Lung (tissue), 12 donors: ENCODE results near the gene ACTG1. TPM values are rescaled to one million over a fixed set of nuclear protein-coding genes. Genes with fewer than 3 reads are reported as not detected.

ENCODE experiments used
- ATAC-seq: fragments of 200-7000 bp; cut with Tn5 transposase; one replicate; pipeline ENCODE4 v1.9.1; 2020; ENCODE audit warnings: moderate number of reproducible peaks; ENCODE audit not compliant: insufficient read depth, low FRiP score
- DNase-seq, 3 donors: peaks; one replicate each; pipeline ENCODE4 v3.0.0-alpha.2; 2013 to 2017
- H3K27ac ChIP-seq, 2 donors: one replicate each; pipeline ENCODE4 v1.5.1; 2013; ENCODE audit warnings: mild to moderate bottlenecking in 2 of 2, moderate library complexity in 2 of 2, control low read depth in 1 of 2, inconsistent platforms in 1 of 2, low read depth in 1 of 2, low read length in 1 of 2
- H3K27me3 ChIP-seq, 3 donors: one replicate each; pipeline ENCODE4 v1.5.1; 2013; ENCODE audit warnings: low read length in 2 of 3; ENCODE audit not compliant: control insufficient read depth in 3 of 3, insufficient read depth in 3 of 3
- H3K36me3 ChIP-seq, 4 donors: one replicate each; pipeline ENCODE4 v1.5.1; 2013; ENCODE audit warnings: low read length in 4 of 4, mild to moderate bottlenecking in 1 of 4, moderate library complexity in 1 of 4; ENCODE audit not compliant: control insufficient read depth in 4 of 4, insufficient read depth in 4 of 4
- H3K4me1 ChIP-seq, 5 donors: one replicate each; pipeline ENCODE4 v1.5.1; 2013; ENCODE audit warnings: low read length in 5 of 5, mild to moderate bottlenecking in 2 of 5, moderate library complexity in 1 of 5; ENCODE audit not compliant: control insufficient read depth in 5 of 5, insufficient read depth in 5 of 5
- H3K4me3 ChIP-seq: one replicate; pipeline ENCODE4 v1.5.1; 2013; ENCODE audit warnings: mild to moderate bottlenecking, control low read depth, moderate library complexity
- H3K9ac ChIP-seq, 2 donors: one replicate each; pipeline ENCODE4 v1.5.1; 2013; ENCODE audit warnings: low read length in 2 of 2, control low read depth in 1 of 2; ENCODE audit not compliant: insufficient read depth in 1 of 2
- H3K9me3 ChIP-seq, 4 donors: one replicate each; pipeline ENCODE4 v1.5.1; 2013; ENCODE audit warnings: low read length in 3 of 4, mild to moderate bottlenecking in 1 of 4, moderate library complexity in 1 of 4; ENCODE audit not compliant: control insufficient read depth in 4 of 4, insufficient read depth in 3 of 4
- WGBS, 2 donors: extraction: QIAGEN DNeasy Blood & Tissue Kit; methylation state at CpG; one replicate each; pipeline ENCODE4 v1.1.7; 2013; 5-methylcytosine and 5-hydroxymethylcytosine counted together
- polyA plus RNA-seq, 2 donors: library from polyadenylated mRNA; stranded (reverse); fragments of 200-250 nt; gene quantifications; one replicate each; pipeline ENCODE4 v1.2.1, GENCODE V29; 2013
- total RNA-seq, 2 donors: library from RNA; depleted of rRNA in 1 of 2; stranded (reverse); fragments of >200 nt in 1 of 2; gene quantifications; one replicate each; pipeline ENCODE4 v1.2.1, GENCODE V29; 2014 to 2021
- TF ChIP-seq, protein P1 (sequence below): IDR thresholded peaks from 2 replicates; pipeline ENCODE4 v1.5.1; 2012; ENCODE audit warnings: mild to moderate bottlenecking; ENCODE audit errors: control extremely low read depth, extremely low read depth
- donor health status: control.
- donor health status: control.
- donor health status: Bipolar disorder and iron deficiency.
- donor health status: healthy.
- donor health status: DM: yes; HTN: yes; CAD: no.

ACTG1 gene
- total and polyA plus RNA-seq, 4 donors = 1,461 to 4,301 (median 3,063) TPM

DNA sequence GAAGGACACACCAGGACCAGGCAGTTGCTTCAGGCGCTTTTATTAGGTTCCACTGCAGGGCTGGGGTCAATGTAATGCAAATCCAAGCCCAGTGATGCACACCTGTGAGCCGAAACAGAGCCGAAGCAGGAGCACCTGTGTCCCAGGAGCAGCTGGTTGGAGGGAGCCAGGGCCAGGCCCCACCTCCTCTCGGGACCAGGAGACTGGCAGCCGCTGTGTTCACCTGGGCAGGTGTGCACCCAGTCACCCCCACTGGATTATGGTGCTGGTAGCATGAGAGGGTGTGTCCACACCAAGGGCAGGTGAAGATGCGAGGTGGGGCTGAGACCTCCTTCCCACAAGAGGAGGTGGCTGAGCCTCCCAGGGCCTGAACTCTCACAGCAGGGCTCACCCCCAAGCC lies 44.3 kb upstream of the ACTG1 start:
- TF ChIP-seq, protein P1, sequence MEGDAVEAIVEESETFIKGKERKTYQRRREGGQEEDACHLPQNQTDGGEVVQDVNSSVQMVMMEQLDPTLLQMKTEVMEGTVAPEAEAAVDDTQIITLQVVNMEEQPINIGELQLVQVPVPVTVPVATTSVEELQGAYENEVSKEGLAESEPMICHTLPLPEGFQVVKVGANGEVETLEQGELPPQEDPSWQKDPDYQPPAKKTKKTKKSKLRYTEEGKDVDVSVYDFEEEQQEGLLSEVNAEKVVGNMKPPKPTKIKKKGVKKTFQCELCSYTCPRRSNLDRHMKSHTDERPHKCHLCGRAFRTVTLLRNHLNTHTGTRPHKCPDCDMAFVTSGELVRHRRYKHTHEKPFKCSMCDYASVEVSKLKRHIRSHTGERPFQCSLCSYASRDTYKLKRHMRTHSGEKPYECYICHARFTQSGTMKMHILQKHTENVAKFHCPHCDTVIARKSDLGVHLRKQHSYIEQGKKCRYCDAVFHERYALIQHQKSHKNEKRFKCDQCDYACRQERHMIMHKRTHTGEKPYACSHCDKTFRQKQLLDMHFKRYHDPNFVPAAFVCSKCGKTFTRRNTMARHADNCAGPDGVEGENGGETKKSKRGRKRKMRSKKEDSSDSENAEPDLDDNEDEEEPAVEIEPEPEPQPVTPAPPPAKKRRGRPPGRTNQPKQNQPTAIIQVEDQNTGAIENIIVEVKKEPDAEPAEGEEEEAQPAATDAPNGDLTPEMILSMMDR = no peak
- ATAC-seq = no peak
- no peak overlapping the region for H3K4me3 ChIP-seq
- H3K36me3 ChIP-seq = peaks cover 0 to 38% (median 14%) of the 10 kb centered on the region in 4 donors
- no peak for DNase-seq
- no peaks in the 10 kb centered on the region for H3K27me3 ChIP-seq
- H3K27ac ChIP-seq = peak overlapping the region in 1 of 2 donors; percentile 58
- no peaks in the 10 kb centered on the region for H3K9me3 ChIP-seq
- peaks cover 0 to 15% (median 0%) of the 10 kb centered on the region in 5 donors for H3K4me1 ChIP-seq
- WGBS, 2 donors = 96 to 97% methylated on average over 6 of the region's 6 CpGs
- H3K9ac ChIP-seq = no peak overlapping the region

DNA sequence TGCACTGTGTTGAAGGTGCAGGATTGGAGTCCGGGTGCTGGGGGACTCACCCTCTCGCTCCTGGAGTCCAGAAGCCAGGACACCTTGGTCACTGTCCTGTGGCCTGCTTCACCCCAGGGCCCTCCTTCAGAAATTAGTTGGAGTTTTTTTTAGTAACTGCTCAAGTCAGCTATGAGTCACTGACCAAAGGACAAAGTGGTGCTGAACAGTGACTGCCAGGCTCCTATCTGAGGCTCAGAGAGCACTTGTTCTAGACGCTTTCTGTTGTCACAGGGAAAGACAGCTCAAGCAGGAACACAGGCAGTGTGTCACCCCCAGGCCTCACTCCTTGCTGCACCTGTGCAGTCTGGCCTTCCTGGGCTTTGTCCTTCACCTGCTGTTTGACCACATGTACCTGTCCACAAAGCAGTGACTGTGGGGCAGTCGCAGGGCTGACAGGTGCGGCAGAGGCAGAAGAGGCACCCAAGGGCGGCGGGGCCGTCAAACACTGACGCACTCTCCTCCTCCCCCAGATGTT lies 43.6 kb upstream of the ACTG1 start:
- TF ChIP-seq, protein P1 = no peak
- H3K9ac ChIP-seq = no peak overlapping the region
- no peaks in the 10 kb centered on the region for H3K9me3 ChIP-seq
- ATAC-seq = no peak
- H3K27me3 ChIP-seq = no peaks in the 10 kb centered on the region
- WGBS, 2 donors = 88 to 92% methylated on average over 9 of the region's 9 CpGs
- H3K36me3 ChIP-seq = peaks cover 0 to 35% (median 12%) of the 10 kb centered on the region in 4 donors
- H3K4me1 ChIP-seq = peaks cover 0 to 17% (median 1%) of the 10 kb centered on the region in 5 donors
- H3K4me3 ChIP-seq = no peak overlapping the region
- H3K27ac ChIP-seq = peak overlapping the region in 1 of 2 donors; percentile 64
- DNase-seq = no peak

DNA sequence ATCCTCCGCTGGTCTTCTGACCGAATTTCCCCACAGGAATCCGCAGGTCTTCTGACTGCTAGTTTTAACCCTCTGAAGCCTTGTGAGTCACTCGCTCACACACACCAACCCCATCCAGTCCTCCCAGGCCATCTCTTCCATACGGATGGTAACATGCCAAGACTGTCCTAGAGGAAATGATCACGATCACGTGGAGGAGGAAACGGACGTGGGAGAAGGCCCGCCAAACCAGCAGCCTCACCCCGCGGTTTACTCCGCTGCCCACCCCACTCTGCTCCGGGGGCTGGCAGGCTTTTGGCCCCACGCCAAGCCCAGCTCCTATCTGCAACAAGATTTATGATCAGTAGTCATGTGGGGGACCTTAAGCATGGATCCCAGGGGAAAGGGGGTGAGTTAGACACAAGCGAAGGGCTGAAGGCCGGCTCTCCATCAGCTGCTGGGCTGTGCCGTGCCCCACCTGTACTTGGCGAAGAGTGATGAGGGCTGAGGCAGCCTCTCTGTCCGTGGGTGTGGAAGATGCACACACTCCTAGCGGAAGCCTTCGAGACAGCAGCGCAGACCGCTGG lies 41.1 kb upstream of the ACTG1 start:
- peak overlapping the region in 1 of 2 donors; percentile 29 for H3K9ac ChIP-seq
- DNase-seq (peak; percentile 23 to 44 (median 34)), ATAC-seq (no peak)
- H3K9me3 ChIP-seq = no peaks in the 10 kb centered on the region
- TF ChIP-seq, protein P1 = no peak
- no peaks in the 10 kb centered on the region for H3K27me3 ChIP-seq
- 15 to 22% methylated on average over 24 of the region's 24 CpGs for WGBS, 2 donors
- no peak overlapping the region for H3K4me3 ChIP-seq
- peaks cover 0 to 22% (median 5%) of the 10 kb centered on the region in 5 donors for H3K4me1 ChIP-seq
- H3K36me3 ChIP-seq = peaks cover 0 to 36% (median 14%) of the 10 kb centered on the region in 4 donors
- H3K27ac ChIP-seq = peak overlapping the region; percentile 83 to 87
